ENCODE data around the gene TRAPPC12.

- no peak for TF ChIP-seq CTCF (IDR thresholded peaks at IDR 0.05; ENCODE audit: poor library complexity, severe bottlenecking)
- TF ChIP-seq POLR2AphosphoS5 (IDR thresholded peaks at IDR 0.05) = no peak
Measured at GRCh38 chr2:3427272-3427671, 47.8 kb downstream of the TRAPPC12 start.
